HepG2 (cell line): ENCODE measurements around the gene PSMB8. TPM values are rescaled to one million over a fixed set of nuclear protein-coding genes. Genes with fewer than 3 reads are reported as not detected.

ENCODE experiments used
- BRCA1 ChIP-seq: sonication (generic); formaldehyde crosslinking; IDR thresholded peaks from 2 replicates; pipeline ENCODE4 v1.4.0; 2020; ENCODE audit warnings: missing genetic modification reagents
- EEA1 ChIP-seq: sonication (generic); formaldehyde crosslinking; IDR thresholded peaks from 2 replicates; pipeline ENCODE4 v1.5.1; 2020; ENCODE audit warnings: mild to moderate bottlenecking, missing genetic modification reagents, borderline replicate concordance
- GATAD1 ChIP-seq: IDR thresholded peaks from 2 replicates; pipeline ENCODE4 v1.6.1; 2016; ENCODE audit warnings: missing genetic modification reagents, missing compliant biosample characterization
- GZF1 ChIP-seq: sonication (generic); formaldehyde crosslinking; IDR thresholded peaks from 2 replicates; pipeline ENCODE4 v1.5.1; 2020; ENCODE audit warnings: mild to moderate bottlenecking, missing genetic modification reagents
- HNF1A ChIP-seq, 2 experiments: sonication (generic) in 1 of 2; formaldehyde crosslinking in 1 of 2; IDR thresholded peaks; 2 replicates each; pipeline versions ENCODE4 v1.4.0 to v1.6.1; 2016 to 2020; ENCODE audit warnings: borderline replicate concordance in 1 of 2, low read depth in 1 of 2, mild to moderate bottlenecking in 1 of 2, missing genetic modification reagents in 1 of 2
- IKZF1 ChIP-seq: fragments of 450-650 bp; IDR thresholded peaks from 2 replicates; pipeline ENCODE4 v1.7.1; 2016
- MXI1 ChIP-seq: IDR thresholded peaks from 3 replicates; pipeline ENCODE4 v1.6.1; 2012; ENCODE audit warnings: low read depth, low read length, inconsistent platforms, borderline replicate concordance
- PLSCR1 ChIP-seq: sonication (generic); formaldehyde crosslinking; IDR thresholded peaks from 2 replicates; pipeline ENCODE4 v1.5.0; 2020; ENCODE audit warnings: missing genetic modification reagents, mild to moderate bottlenecking, borderline replicate concordance
- RORA ChIP-seq: sonication (generic); formaldehyde crosslinking; IDR thresholded peaks from 2 replicates; pipeline ENCODE4 v1.5.0; 2020; ENCODE audit warnings: mild to moderate bottlenecking, missing genetic modification reagents, moderate library complexity
- SMAD9 ChIP-seq: sonication (generic); formaldehyde crosslinking; IDR thresholded peaks from 2 replicates; pipeline ENCODE4 v1.5.1; 2020; ENCODE audit warnings: mild to moderate bottlenecking, missing genetic modification reagents
- SMC3 ChIP-seq: IDR thresholded peaks from 2 replicates; pipeline ENCODE4 v1.6.1; 2011; ENCODE audit warnings: low read length, improper control_type of control experiment
- TBL1XR1 ChIP-seq: fragments of 150-350 bp; IDR thresholded peaks from 2 replicates; pipeline ENCODE4 v1.6.1; 2014; ENCODE audit warnings: borderline replicate concordance, low read length; ENCODE audit not compliant: partially characterized antibody
- ZKSCAN5 ChIP-seq: sonication (generic); formaldehyde crosslinking; IDR thresholded peaks from 2 replicates; pipeline ENCODE4 v1.5.1; 2020; ENCODE audit warnings: mild to moderate bottlenecking, missing genetic modification reagents
- ZMYM2 ChIP-seq: sonication (generic); formaldehyde crosslinking; IDR thresholded peaks from 2 replicates; pipeline ENCODE4 v1.8.0; 2022; ENCODE audit warnings: mild to moderate bottlenecking, missing genetic modification reagents
- ZNF367 ChIP-seq: sonication (generic); formaldehyde crosslinking; IDR thresholded peaks from 2 replicates; pipeline ENCODE4 v1.4.0; 2020; ENCODE audit warnings: missing genetic modification reagents, borderline replicate concordance
- ZNF496 ChIP-seq: sonication (generic); formaldehyde crosslinking; IDR thresholded peaks from 2 replicates; pipeline ENCODE4 v1.8.1; 2023; ENCODE audit warnings: mild to moderate bottlenecking, moderate library complexity, missing genetic modification reagents; ENCODE audit not compliant: insufficient replicate concordance
- ZNF549 ChIP-seq: sonication (generic); formaldehyde crosslinking; IDR thresholded peaks from 2 replicates; pipeline ENCODE4 v1.5.0; 2020; ENCODE audit warnings: missing genetic modification reagents
- ZNF556 ChIP-seq: sonication (generic); formaldehyde crosslinking; IDR thresholded peaks from 2 replicates; pipeline ENCODE4 v1.4.0; 2020; ENCODE audit warnings: mild to moderate bottlenecking, missing genetic modification reagents, borderline replicate concordance
- ZNF557 ChIP-seq: sonication (generic); formaldehyde crosslinking; IDR thresholded peaks from 2 replicates; pipeline ENCODE4 v1.4.0; 2020; ENCODE audit warnings: missing genetic modification reagents
- ZNF83 ChIP-seq: sonication (generic); formaldehyde crosslinking; IDR thresholded peaks from 2 replicates; pipeline ENCODE4 v1.4.0; 2020; ENCODE audit warnings: missing genetic modification reagents, mild to moderate bottlenecking, borderline replicate concordance
- polyA plus RNA-seq, 8 experiments: library from polyadenylated mRNA; depleted of rRNA in 3 of 8; stranded (reverse) in 7 of 8; unstranded in 1 of 8; fragments of >200 nt; fragmentation: Illumina TruSeq in 4 of 8; extraction: Trizol in 4 of 8; gene quantifications; 2 replicates each; pipeline versions ENCODE4 v1.2.1 to v1.2.3, GENCODE V29; 2011 to 2016; ENCODE audit warnings: low read depth in 4 of 8, missing spikeins in 1 of 8, mixed read lengths in 1 of 8; ENCODE audit not compliant: insufficient read depth in 1 of 8
- total RNA-seq, 5 experiments: library from RNA; depleted of rRNA; stranded (reverse); fragments of >200 nt; fragmentation: Illumina TruSeq; extraction: Trizol; gene quantifications; 2 replicates each; pipeline ENCODE4 v1.2.3, GENCODE V29; 2016; ENCODE audit warnings: low read depth in 1 of 5
- TF ChIP-seq, protein P1 (sequence below): sonication (generic); formaldehyde crosslinking; IDR thresholded peaks from 2 replicates; pipeline ENCODE4 v1.8.0; 2022; ENCODE audit warnings: mild to moderate bottlenecking, missing genetic modification reagents, borderline replicate concordance
- TF ChIP-seq, protein P2 (sequence below): sonication (generic); formaldehyde crosslinking; IDR thresholded peaks from 2 replicates; pipeline ENCODE4 v1.8.1; 2022; ENCODE audit warnings: mild to moderate bottlenecking, missing genetic modification reagents

PSMB8 gene
- total and polyA plus RNA-seq, 2 of the 13 experiments (the other 11 are each of a cell fraction or from before 2014, with no cell fraction given), result 30.7 to 64.7 TPM

- TF ChIP-seq, protein P1, sequence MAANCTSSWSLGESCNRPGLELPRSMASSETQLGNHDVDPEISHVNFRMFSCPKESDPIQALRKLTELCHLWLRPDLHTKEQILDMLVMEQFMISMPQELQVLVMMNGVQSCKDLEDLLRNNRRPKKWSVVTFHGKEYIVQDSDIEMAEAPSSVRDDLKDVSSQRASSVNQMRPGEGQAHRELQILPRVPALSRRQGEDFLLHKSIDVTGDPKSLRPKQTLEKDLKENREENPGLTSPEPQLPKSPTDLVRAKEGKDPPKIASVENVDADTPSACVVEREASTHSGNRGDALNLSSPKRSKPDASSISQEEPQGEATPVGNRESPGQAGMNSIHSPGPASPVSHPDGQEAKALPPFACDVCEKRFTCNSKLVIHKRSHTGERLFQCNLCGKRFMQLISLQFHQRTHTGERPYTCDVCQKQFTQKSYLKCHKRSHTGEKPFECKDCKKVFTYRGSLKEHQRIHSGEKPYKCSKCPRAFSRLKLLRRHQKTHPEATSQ (CRISPR knock-in tag), result no peak; the same call in 1 of the 2 replicates
- TF ChIP-seq BRCA1 (CRISPR knock-in tag), result peak; percentile 89
- no peak for TF ChIP-seq GZF1 (CRISPR knock-in tag)
- no peak for TF ChIP-seq IKZF1
- TF ChIP-seq ZNF549, result peak; percentile 86
- TF ChIP-seq, protein P2, sequence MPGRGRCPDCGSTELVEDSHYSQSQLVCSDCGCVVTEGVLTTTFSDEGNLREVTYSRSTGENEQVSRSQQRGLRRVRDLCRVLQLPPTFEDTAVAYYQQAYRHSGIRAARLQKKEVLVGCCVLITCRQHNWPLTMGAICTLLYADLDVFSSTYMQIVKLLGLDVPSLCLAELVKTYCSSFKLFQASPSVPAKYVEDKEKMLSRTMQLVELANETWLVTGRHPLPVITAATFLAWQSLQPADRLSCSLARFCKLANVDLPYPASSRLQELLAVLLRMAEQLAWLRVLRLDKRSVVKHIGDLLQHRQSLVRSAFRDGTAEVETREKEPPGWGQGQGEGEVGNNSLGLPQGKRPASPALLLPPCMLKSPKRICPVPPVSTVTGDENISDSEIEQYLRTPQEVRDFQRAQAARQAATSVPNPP (CRISPR knock-in tag), result no peak
- peak; percentile 90; the same call in 2 of the 3 replicates for TF ChIP-seq MXI1
- no peak for TF ChIP-seq ZNF83 (CRISPR knock-in tag)
- TF ChIP-seq ZNF367 (CRISPR knock-in tag), result no peak
- TF ChIP-seq ZMYM2 (CRISPR knock-in tag), result 0 out of 2 replicates have a peak, but pooled peaks have one; percentile 41
- no peak for TF ChIP-seq ZNF496 (CRISPR knock-in tag)
- no peak for TF ChIP-seq SMAD9 (CRISPR knock-in tag)
- TF ChIP-seq TBL1XR1, result no peak
- no peak for TF ChIP-seq EEA1 (CRISPR knock-in tag)
- TF ChIP-seq RORA (CRISPR knock-in tag), result no peak
- no peak for TF ChIP-seq ZKSCAN5 (CRISPR knock-in tag)
- TF ChIP-seq ZNF556 (CRISPR knock-in tag), result peak; percentile 81; the same call in 1 of the 2 replicates
- TF ChIP-seq HNF1A (IDR thresholded peaks at IDR 0.05; ENCODE audit: low read depth), result no peak
- peak; percentile 42; the same call in 1 of the 2 replicates for TF ChIP-seq HNF1A (CRISPR knock-in tag; IDR thresholded peaks at IDR 0.05; ENCODE audit: borderline replicate concordance)
- peak; percentile 71 for TF ChIP-seq SMC3
- TF ChIP-seq PLSCR1, result no peak
- TF ChIP-seq GATAD1 (CRISPR knock-in tag), result peak; percentile 75
- TF ChIP-seq ZNF557 (CRISPR knock-in tag), result peak; percentile 93; the same call in 1 of the 2 replicates
Observed at GRCh38 chr6:32838114-32838958, 5.5 kb downstream of the PSMB8 start, which contains the start of gene TAP2 (continued).
